ENCODE measurements around the gene COA3. TPM values are rescaled to one million over a fixed set of nuclear protein-coding genes. Genes with fewer than 3 reads are reported as not detected.

Gene COA3
- total RNA-seq, 1 donor from 2014 or later, result 71.0 TPM

- TF ChIP-seq CTCF (IDR thresholded peaks at IDR 0.05; ENCODE audit: borderline replicate concordance), result no peak
- intact Hi-C loops (cut with micrococcal nuclease), result no loop called here
- Histone ChIP-seq H3K27me3 (ENCODE audit: low read depth) (peaks cover 57% of the 10 kb centered on the region), H3K9me3 (replicated peaks) (no peaks in the 10 kb centered on the region), H3K4me3 (peak within 1 kb of the TSS; percentile 60), H3K27ac (replicated peaks) (no peak within 1 kb of the TSS), H3K4me1 (peaks cover 33% of the 10 kb centered on the region), H3K36me3 (peaks cover 47% of the 10 kb centered on the region)
- no peak for DNase-seq
Measured at GRCh38 chr17:42779936-42780850, 18.3 kb downstream of the COA3 start, which contains the start of gene WNK4. Gene WNK4 (plus strand): TSS chr17:42780610. CDS start chr17:42780699, 89 bp downstream.

GRCh38 chr17:42779304-42779935 is 19.1 kb downstream of the COA3 start:
- TF ChIP-seq CTCF (IDR thresholded peaks at IDR 0.05; ENCODE audit: borderline replicate concordance), result no peak
- Histone ChIP-seq H3K4me1 (peaks cover 27% of the 10 kb centered on the region), H3K9me3 (replicated peaks) (no peaks in the 10 kb centered on the region), H3K27ac (replicated peaks) (no peak overlapping the region), H3K27me3 (ENCODE audit: low read depth) (peaks cover 50% of the 10 kb centered on the region), H3K4me3 (no peak overlapping the region), H3K36me3 (peaks cover 55% of the 10 kb centered on the region)
- no peak for DNase-seq
- intact Hi-C loops (cut with micrococcal nuclease), result no loop called here

- intact Hi-C loops (cut with micrococcal nuclease), result no loop called here
- no peak for DNase-seq
- Histone ChIP-seq H3K4me1 (peaks cover 27% of the 10 kb centered on the region), H3K4me3 (no peak overlapping the region), H3K27me3 (ENCODE audit: low read depth) (peaks cover 41% of the 10 kb centered on the region), H3K27ac (replicated peaks) (no peak overlapping the region), H3K9me3 (replicated peaks) (no peaks in the 10 kb centered on the region), H3K36me3 (peaks cover 58% of the 10 kb centered on the region)
- TF ChIP-seq CTCF (IDR thresholded peaks at IDR 0.05; ENCODE audit: borderline replicate concordance), result no peak
Measured at GRCh38 chr17:42778570-42778969, 19.9 kb downstream of the COA3 start.

GRCh38 chr17:42775534-42776098 is 22.9 kb downstream of the COA3 start:
- Histone ChIP-seq H3K4me1 (peaks cover 32% of the 10 kb centered on the region), H3K36me3 (peaks cover 58% of the 10 kb centered on the region)
- no peak for TF ChIP-seq CTCF (IDR thresholded peaks at IDR 0.05; ENCODE audit: borderline replicate concordance)

GRCh38 chr17:42774066-42774745 is 24.3 kb downstream of the COA3 start:
- intact Hi-C loops (cut with micrococcal nuclease), result no loop called here
- Histone ChIP-seq H3K27ac (replicated peaks) (peak overlapping the region; percentile 91), H3K4me1 (peaks cover 22% of the 10 kb centered on the region), H3K9me3 (replicated peaks) (no peaks in the 10 kb centered on the region), H3K36me3 (peaks cover 52% of the 10 kb centered on the region), H3K27me3 (ENCODE audit: low read depth) (no peaks in the 10 kb centered on the region), H3K4me3 (peak overlapping the region; percentile 98)
- TF ChIP-seq CTCF (IDR thresholded peaks at IDR 0.05; ENCODE audit: borderline replicate concordance), result no peak
- no peak for DNase-seq

More at GRCh38 chr17:42775534-42776098, 22.9 kb downstream of the COA3 start:
- DNase-seq, result no peak
- intact Hi-C loops (cut with micrococcal nuclease), result no loop called here
- no peak overlapping the region for H3K27ac ChIP-seq (replicated peaks)
- no peak overlapping the region for H3K4me3 ChIP-seq
- H3K27me3 ChIP-seq (ENCODE audit: low read depth), result peaks cover 12% of the 10 kb centered on the region
- H3K9me3 ChIP-seq (replicated peaks), result no peaks in the 10 kb centered on the region

All from left ventricle myocardium inferior (tissue), 1 donor.